T-cell (primary cell): ENCODE measurements around the gene IL10RB. TPM values are rescaled to one million over a fixed set of nuclear protein-coding genes. Genes with fewer than 3 reads are reported as not detected.
"Not testable (repeated sequence)": the region's sequence is repeated elsewhere in the genome, so short reads cannot be mapped to it uniquely, and the experiment has no call there.

Experiments
- ATAC-seq, 4 experiments: fragments of 200-7000 bp in 3 of 4; fragments of 150-1000 bp in 1 of 4; cut with Tn5 transposase; replicated peaks in 1 of 4; 1 replicate in 3 of 4; 2 replicates in 1 of 4; pipeline ENCODE4 v1.10.0; 2021; ENCODE audit warnings: moderate library complexity in 3 of 4, mild to moderate bottlenecking in 2 of 4, moderate number of reproducible peaks in 1 of 4
- CTCF ChIA-PET, 2 donors: fragments of 300-600 bp; sonication (Branson Sonifier 250); formaldehyde crosslinking; loops; one replicate each; lab custom pipeline; 2022; ENCODE audit warnings: antibody characterized with exemption in 2 of 2; lab: Charles Lee
- POLR2A ChIA-PET, 2 donors: fragments of 300-600 bp; sonication (Branson Sonifier 250); formaldehyde crosslinking; loops; one replicate each; lab custom pipeline; 2022; ENCODE audit warnings: antibody characterized with exemption in 2 of 2; lab: Charles Lee
- DNase-seq, 35 experiments: peaks; one replicate each; pipeline versions ENCODE4 v3.0.0 to v3.0.0-alpha.2; 2013 to 2023
- H3K27ac ChIP-seq: one replicate; pipeline ENCODE4 v1.5.1; 2013; ENCODE audit warnings: low read length
- H3K27me3 ChIP-seq, 2 experiments: replicated peaks in 1 of 2; 1 replicate in 1 of 2; 2 replicates in 1 of 2; pipeline versions ENCODE4 v1.6.1 to v1.7.0; 2013; ENCODE audit warnings: low read length in 1 of 2, mixed read lengths in 1 of 2; ENCODE audit not compliant: control insufficient read depth in 2 of 2, insufficient read depth in 2 of 2; ENCODE audit errors: extremely low read depth in 1 of 2
- H3K36me3 ChIP-seq, 2 donors: 1 replicate in 1 of 2; 2 replicates in 1 of 2; pipeline versions ENCODE4 v1.6.1 to v1.7.0; 2013; ENCODE audit warnings: low read length in 1 of 2; ENCODE audit not compliant: control insufficient read depth in 2 of 2, insufficient read depth in 1 of 2; ENCODE audit errors: extremely low read depth in 1 of 2
- H3K4me1 ChIP-seq, 2 experiments: 1 replicate in 1 of 2; 2 replicates in 1 of 2; pipeline versions ENCODE4 v1.6.1 to v1.7.0; 2013; ENCODE audit warnings: low read length in 2 of 2, mixed read lengths in 1 of 2; ENCODE audit not compliant: insufficient read depth in 2 of 2, control insufficient read depth in 1 of 2; ENCODE audit errors: extremely low read depth in 1 of 2
- H3K4me3 ChIP-seq, 2 donors: 1 replicate in 1 of 2; 2 replicates in 1 of 2; pipeline versions ENCODE4 v1.5.1 to v1.7.0; 2013; ENCODE audit warnings: mild to moderate bottlenecking in 2 of 2, low read length in 1 of 2, moderate library complexity in 1 of 2; ENCODE audit not compliant: control insufficient read depth in 1 of 2; ENCODE audit errors: extremely low read depth in 1 of 2
- H3K9me3 ChIP-seq: 2 replicates; pipeline ENCODE4 v1.7.0; 2013
- H3K27ac Mint-ChIP-seq, 2 donors: one replicate each; pipeline ENCODE4 v1.8.0; 2020 to 2021; ENCODE audit warnings: mild to moderate bottlenecking in 2 of 2, mixed read lengths in 2 of 2
- H3K27me3 Mint-ChIP-seq, 2 donors: one replicate each; pipeline ENCODE4 v1.8.0; 2021 to 2022; ENCODE audit warnings: mixed read lengths in 2 of 2
- H3K36me3 Mint-ChIP-seq: one replicate; pipeline ENCODE4 v1.8.0; 2021; ENCODE audit warnings: mixed read lengths
- H3K4me1 Mint-ChIP-seq, 3 donors: one replicate each; pipeline ENCODE4 v1.8.0; 2020 to 2022; ENCODE audit warnings: mixed read lengths in 3 of 3, mild to moderate bottlenecking in 1 of 3
- H3K4me3 Mint-ChIP-seq, 3 donors: one replicate each; pipeline ENCODE4 v1.8.0; 2020 to 2022; ENCODE audit warnings: mild to moderate bottlenecking in 3 of 3, mixed read lengths in 3 of 3, moderate library complexity in 3 of 3
- H3K9me3 Mint-ChIP-seq, 3 donors: one replicate each; pipeline ENCODE4 v1.8.0; 2020 to 2022; ENCODE audit warnings: mixed read lengths in 3 of 3
- WGBS: methylation state at CpG from one replicate; pipeline ENCODE4 v1.1.5; 2013; ENCODE audit warnings: missing lambda C conversion rate; ENCODE audit not compliant: insufficient coverage; 5-methylcytosine and 5-hydroxymethylcytosine counted together
- total RNA-seq, 35 experiments: library from RNA in 6 of 35; stranded (reverse) in 6 of 35; fragments of 120-200 nt in 1 of 35; gene quantifications; one replicate each; pipeline versions ENCODE4 v1.2.1 to v1.2.4 and lab custom pipeline; 2013 to 2026

The IL10RB gene
- total RNA-seq, 5 donors from 2014 or later (not counting 1 experiment from before 2014, with no cell fraction given): 19.5 to 29.6 (median 25.6) TPM

DNA sequence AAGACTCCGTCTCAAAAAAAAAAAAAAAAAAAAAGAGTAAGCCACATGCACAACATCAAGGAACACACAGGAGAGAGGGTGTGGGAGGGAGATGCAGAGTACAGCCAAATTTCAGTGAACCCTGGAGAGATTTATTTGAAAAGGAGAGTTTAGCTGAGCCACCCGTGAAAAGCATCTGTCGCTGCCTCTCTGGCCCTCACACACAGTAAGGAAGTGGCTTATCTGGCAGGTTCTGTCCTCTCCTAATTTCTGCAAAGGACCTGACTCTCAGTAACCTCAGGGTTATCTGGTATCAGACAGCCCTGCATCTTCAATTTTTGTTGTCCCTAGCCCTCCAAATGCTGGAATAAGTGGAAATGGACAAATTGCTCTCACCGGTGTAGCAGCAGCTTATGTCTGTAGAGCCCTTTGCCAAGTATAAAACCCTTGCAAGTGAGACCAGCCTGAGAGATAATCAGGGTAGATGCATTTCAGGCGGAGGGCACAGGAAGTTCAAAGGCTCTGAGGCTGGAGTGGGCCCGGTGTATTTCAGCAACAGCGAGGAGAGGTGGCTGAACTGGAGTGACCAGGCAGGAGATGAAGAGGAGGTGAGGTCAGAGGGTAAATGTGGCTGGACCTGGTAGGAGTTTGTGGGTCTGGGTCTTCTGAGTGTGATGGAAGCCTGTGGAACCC, 16.7 kb upstream of the IL10RB start:
- ATAC-seq (peak in 3 of 4 experiments; percentile 38 to 52 (median 51)), DNase-seq (no peak)
- Mint-ChIP-seq H3K27me3 (no peaks in the 10 kb centered on the region), H3K27ac (peak overlapping the region; percentile 89 to 91), H3K9me3 (no peaks in the 10 kb centered on the region), H3K4me1 (peaks cover 61 to 70% (median 70%) of the 10 kb centered on the region in 3 donors), H3K36me3 (peaks cover 89% of the 10 kb centered on the region), H3K4me3 (peak overlapping the region in 2 of 3 donors; percentile 9 to 12)
- peak overlapping the region; percentile 8 for H3K27ac ChIP-seq
- ChIA-PET POLR2A (interaction anchor here (0.6 kb wide), 2 partner anchors 10 to 24 kb away, joined by 3 read pairs; no protein-coding TSS in a partner anchor), CTCF (interaction anchor here in 1 of 2 donors (0.5 kb wide), 1 partner anchor 53 kb away, joined by 6 read pairs; no protein-coding TSS in a partner anchor)
- no peak overlapping the region for H3K4me3 ChIP-seq
- H3K9me3 ChIP-seq: no peaks in the 10 kb centered on the region
- no peaks in the 10 kb centered on the region for H3K27me3 ChIP-seq
- peaks cover 6 to 35% of the 10 kb centered on the region in 2 experiments for H3K4me1 ChIP-seq
- 52% methylated on average over 5 of the region's 7 CpGs for WGBS
- peaks cover 0 to 93% of the 10 kb centered on the region in 2 donors for H3K36me3 ChIP-seq

DNA sequence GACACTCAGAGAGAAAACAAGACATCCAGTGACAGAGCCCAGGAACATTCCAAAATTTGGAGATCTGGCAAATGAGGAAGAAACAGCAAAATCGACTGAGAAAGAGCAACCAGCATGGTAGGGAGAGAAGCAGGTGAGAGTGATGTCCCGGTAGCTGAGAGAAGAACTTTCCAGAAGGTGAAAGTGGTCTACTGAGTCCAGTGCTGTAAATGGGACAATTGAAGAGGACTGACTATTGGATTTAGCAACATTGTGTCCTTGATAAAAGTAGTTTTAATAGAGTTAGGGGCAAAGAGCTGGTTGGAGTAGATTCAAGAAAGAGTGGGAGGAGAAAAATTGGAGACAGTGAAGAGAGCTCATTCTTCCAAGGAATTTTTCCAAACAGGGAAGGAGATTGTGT, 15.0 kb upstream of the IL10RB start:
- WGBS: 95% methylated on average over 2 of the region's 2 CpGs
- no peak overlapping the region for H3K4me3 ChIP-seq

DNA sequence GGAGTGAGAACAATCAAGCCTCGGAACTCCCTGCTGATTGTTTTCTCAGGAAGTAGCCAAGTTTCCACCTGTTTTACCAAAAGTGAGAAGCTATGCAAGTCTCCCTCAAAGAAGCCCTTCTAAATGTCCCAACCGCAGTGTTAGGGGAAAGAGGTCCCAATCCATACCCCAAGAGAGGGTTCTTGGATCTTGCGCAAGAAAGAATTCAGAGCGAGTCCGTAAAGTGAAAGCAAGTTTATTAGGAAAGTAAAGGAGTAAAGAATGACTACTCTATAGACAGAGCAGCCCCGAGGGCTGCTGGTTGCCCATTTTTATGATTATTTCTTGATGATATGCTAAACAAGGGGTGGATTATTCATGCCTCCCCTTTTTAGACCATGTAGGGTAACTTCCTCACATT, 12.8 kb upstream of the IL10RB start:
- H3K27me3 Mint-ChIP-seq: not testable (repeated sequence)
- peaks cover 42 to 60% (median 57%) of the 10 kb centered on the region in 3 donors for H3K4me1 Mint-ChIP-seq

More for the DNA sequence above, 15.0 kb upstream of the IL10RB start:
- Mint-ChIP-seq H3K27me3 (no peaks in the 10 kb centered on the region), H3K27ac (peak overlapping the region; percentile 77 to 89), H3K4me3 (no peak overlapping the region), H3K4me1 (peaks cover 49 to 69% (median 69%) of the 10 kb centered on the region in 3 donors), H3K9me3 (no peaks in the 10 kb centered on the region), H3K36me3 (peaks cover 88% of the 10 kb centered on the region)
- H3K27ac ChIP-seq: no peak overlapping the region
- ATAC-seq (no peak), DNase-seq (no peak)
- ChIA-PET CTCF (no interaction called here), POLR2A (interaction anchor here in 1 of 2 donors (0.5 kb wide), 1 partner anchor 52 kb away, joined by 7 read pairs; no protein-coding TSS in a partner anchor)
- H3K9me3 ChIP-seq: no peaks in the 10 kb centered on the region
- peaks cover 12 to 93% of the 10 kb centered on the region in 2 donors for H3K36me3 ChIP-seq
- peaks cover 5 to 25% of the 10 kb centered on the region in 2 experiments for H3K4me1 ChIP-seq
- no peaks in the 10 kb centered on the region for H3K27me3 ChIP-seq

DNA sequence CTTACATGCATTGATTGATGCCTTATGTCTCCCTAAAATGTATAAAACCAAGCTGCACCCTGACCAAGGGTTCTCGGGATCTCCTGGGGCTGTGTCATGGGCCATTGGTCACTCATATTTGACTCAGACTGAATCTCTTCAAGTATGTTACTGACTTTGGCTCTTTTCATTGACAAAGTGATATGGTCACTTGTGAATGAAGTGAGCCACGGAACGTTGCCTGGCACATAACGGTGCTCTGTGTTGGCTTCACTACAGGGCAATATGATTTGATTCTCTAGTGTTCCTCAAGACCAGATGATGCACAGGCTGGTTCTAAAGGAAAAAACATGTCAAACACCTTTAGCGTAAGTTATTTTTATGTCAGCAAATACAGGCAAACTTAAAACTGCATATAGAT, 11.4 kb upstream of the IL10RB start:
- Mint-ChIP-seq H3K27me3 (no peaks in the 10 kb centered on the region), H3K4me1 (peaks cover 42 to 62% (median 57%) of the 10 kb centered on the region in 3 donors), H3K36me3 (peaks cover 84% of the 10 kb centered on the region), H3K27ac (peak overlapping the region; percentile 77 to 86), H3K9me3 (peaks cover 0 to 4% (median 0%) of the 10 kb centered on the region in 3 donors), H3K4me3 (no peak overlapping the region)
- no peak for ATAC-seq
- 92% methylated on average over 4 of the region's 5 CpGs for WGBS
- CTCF ChIA-PET: interaction anchor here in 1 of 2 donors (0.6 kb wide), 1 partner anchor 13 kb away, joined by 4 read pairs; no protein-coding TSS in a partner anchor
- H3K36me3 ChIP-seq: peaks cover 24 to 92% of the 10 kb centered on the region in 2 donors
- no peak overlapping the region for H3K4me3 ChIP-seq
- H3K9me3 ChIP-seq: no peaks in the 10 kb centered on the region
- no peaks in the 10 kb centered on the region for H3K27me3 ChIP-seq
- H3K4me1 ChIP-seq: peaks cover under 1 to 2% of the 10 kb centered on the region in 2 experiments
- no peak for DNase-seq
- no peak overlapping the region for H3K27ac ChIP-seq
- POLR2A ChIA-PET: no interaction called here

More for the DNA sequence above, 12.8 kb upstream of the IL10RB start:
- DNase-seq, H3K4me1 ChIP-seq, H3K27ac ChIP-seq, CTCF ChIA-PET, H3K9me3 Mint-ChIP-seq, POLR2A ChIA-PET, H3K4me3 ChIP-seq, H3K9me3 ChIP-seq, H3K4me3 Mint-ChIP-seq, H3K27me3 ChIP-seq, ATAC-seq: not testable (repeated sequence)
- 100% methylated on average over 1 of the region's 6 CpGs for WGBS
- peaks cover 90% of the 10 kb centered on the region for H3K36me3 Mint-ChIP-seq
- H3K27ac Mint-ChIP-seq: peak overlapping the region; percentile 57 to 65
- peaks cover 24 to 95% of the 10 kb centered on the region in 2 donors for H3K36me3 ChIP-seq

DNA sequence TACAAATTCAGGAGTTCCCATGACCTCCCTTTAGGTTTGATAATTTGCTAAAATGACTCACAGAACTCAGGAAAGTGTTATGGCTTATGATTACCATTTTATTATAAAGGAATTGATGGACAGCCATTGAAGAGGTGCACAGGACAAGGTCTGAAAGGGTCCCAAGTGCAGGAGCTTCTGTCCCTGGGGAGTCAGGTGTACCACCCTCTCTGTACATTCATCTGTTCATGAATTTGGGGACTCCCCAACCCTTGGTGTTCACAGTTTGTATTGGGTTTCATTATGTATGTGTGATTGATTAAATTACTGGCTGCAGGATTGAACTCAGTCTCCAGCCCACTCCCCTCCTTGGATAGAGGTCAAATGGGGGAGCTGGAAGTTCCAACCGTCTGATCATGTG, 10.8 kb upstream of the IL10RB start:
- ATAC-seq (no peak), DNase-seq (no peak)
- H3K36me3 Mint-ChIP-seq: peaks cover 78% of the 10 kb centered on the region
- Histone ChIP-seq H3K4me3 (no peak overlapping the region), H3K4me1 (peaks cover 4 to 5% of the 10 kb centered on the region in 2 experiments), H3K36me3 (peaks cover 24 to 87% of the 10 kb centered on the region in 2 donors), H3K27me3 (no peaks in the 10 kb centered on the region), H3K27ac (no peak overlapping the region), H3K9me3 (no peaks in the 10 kb centered on the region)
- peaks cover 46 to 64% (median 60%) of the 10 kb centered on the region in 3 donors for H3K4me1 Mint-ChIP-seq
- peak overlapping the region; percentile 77 to 86 for H3K27ac Mint-ChIP-seq
- ChIA-PET CTCF (no interaction called here), POLR2A (interaction anchor here in 1 of 2 donors (0.6 kb wide), 1 partner anchor 326 kb away, joined by 4 read pairs; no protein-coding TSS in a partner anchor)
- H3K4me3 Mint-ChIP-seq: no peak overlapping the region
- WGBS: no CpG with 5 or more reads among the region's 1 CpG
- H3K9me3 Mint-ChIP-seq: peaks cover 0 to 4% (median 0%) of the 10 kb centered on the region in 3 donors
- no peaks in the 10 kb centered on the region for H3K27me3 Mint-ChIP-seq

DNA sequence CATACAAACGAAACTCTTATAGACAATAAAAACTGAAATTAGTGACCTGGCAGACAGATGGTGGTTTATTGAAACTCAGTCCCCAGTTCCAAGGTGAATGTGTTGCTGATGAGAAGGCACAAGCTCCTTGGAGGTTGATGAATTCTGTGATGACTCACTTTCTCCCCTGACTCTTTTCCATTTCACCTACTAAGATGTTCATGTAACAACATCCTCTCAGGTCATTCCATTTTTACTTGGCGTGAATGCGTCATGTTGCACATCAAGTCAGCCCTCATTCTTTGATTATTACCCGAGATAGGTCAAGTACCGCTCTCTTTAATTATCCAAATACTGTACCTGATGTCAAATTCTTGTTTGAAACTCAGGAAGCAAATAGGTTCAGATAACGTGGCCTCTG, 10.1 kb upstream of the IL10RB start:
- Histone ChIP-seq H3K27me3 (no peaks in the 10 kb centered on the region), H3K4me1 (peaks cover 4 to 7% of the 10 kb centered on the region in 2 experiments), H3K9me3 (no peaks in the 10 kb centered on the region), H3K36me3 (peaks cover 24 to 81% of the 10 kb centered on the region in 2 donors), H3K4me3 (no peak overlapping the region), H3K27ac (no peak overlapping the region)
- no peak for DNase-seq
- ATAC-seq: peak in 2 of 4 experiments; percentile 24 to 44
- Mint-ChIP-seq H3K4me1 (peaks cover 48 to 67% (median 64%) of the 10 kb centered on the region in 3 donors), H3K9me3 (peaks cover 0 to 4% (median 0%) of the 10 kb centered on the region in 3 donors), H3K27ac (peak overlapping the region; percentile 77), H3K36me3 (peaks cover 72% of the 10 kb centered on the region), H3K4me3 (no peak overlapping the region), H3K27me3 (no peaks in the 10 kb centered on the region)
- ChIA-PET POLR2A (no interaction called here), CTCF (interaction anchor here in 1 of 2 donors (1.3 kb wide), 1 partner anchor 56 kb away, joined by 4 read pairs; no protein-coding TSS in a partner anchor)
- WGBS: 43% methylated on average over 4 of the region's 6 CpGs
